Sigmoid colon (tissue), 7 donors: ENCODE measurements around the gene CUX1. TPM values are rescaled to one million over a fixed set of nuclear protein-coding genes. Genes with fewer than 3 reads are reported as not detected.
"Not testable (repeated sequence)": the region's sequence is repeated elsewhere in the genome, so short reads cannot be mapped to it uniquely, and the experiment has no call there.

ENCODE experiments used
- DNase-seq: peaks from one replicate; pipeline ENCODE4 v3.0.0-alpha.2; 2019
- H3K27ac ChIP-seq, 4 donors: fragments of 200-600 bp; sonication (generic); one replicate each; pipeline ENCODE4 v1.5.1; 2016 to 2019; ENCODE audit warnings: mild to moderate bottlenecking in 1 of 4
- H3K27me3 ChIP-seq, 3 donors: fragments of 200-600 bp; sonication (generic); one replicate each; pipeline ENCODE4 v1.5.1; 2019; ENCODE audit warnings: mild to moderate bottlenecking in 1 of 3
- H3K36me3 ChIP-seq, 4 donors: fragments of 200-600 bp; sonication (generic); one replicate each; pipeline ENCODE4 v1.5.1; 2016 to 2019
- H3K4me1 ChIP-seq, 4 donors: fragments of 200-600 bp; sonication (generic); one replicate each; pipeline ENCODE4 v1.5.1; 2017 to 2019
- H3K4me3 ChIP-seq, 4 donors: fragments of 200-600 bp; sonication (generic); one replicate each; pipeline ENCODE4 v1.5.1; 2017 to 2019; ENCODE audit warnings: mild to moderate bottlenecking in 2 of 4, moderate library complexity in 1 of 4
- H3K9me3 ChIP-seq, 4 donors: fragments of 200-600 bp in 3 of 4; sonication (generic) in 3 of 4; one replicate each; pipeline versions ENCODE4 v1.5.1 to v1.6.1; 2013 to 2019
- CTCF ChIP-seq, 4 experiments: fragments of 450-650 bp in 3 of 4; fragments of 200-600 bp in 1 of 4; IDR thresholded peaks; one replicate each; pipeline ENCODE4 v1.5.1; 2016 to 2019; ENCODE audit warnings: antibody characterized with exemption in 4 of 4, mild to moderate bottlenecking in 3 of 4, moderate library complexity in 2 of 4
- EP300 ChIP-seq, 4 donors: sonication (generic); formaldehyde crosslinking; IDR thresholded peaks; one replicate each; pipeline ENCODE4 v1.6.1; 2017; ENCODE audit warnings: antibody characterized with exemption in 4 of 4
- POLR2A ChIP-seq, 2 donors: fragments of 450-650 bp; IDR thresholded peaks; one replicate each; pipeline ENCODE4 v1.6.1; 2016; ENCODE audit warnings: antibody characterized with exemption in 2 of 2, mild to moderate bottlenecking in 2 of 2, moderate library complexity in 2 of 2
- POLR2AphosphoS5 ChIP-seq, 4 donors: sonication (generic); formaldehyde crosslinking; IDR thresholded peaks; one replicate each; pipeline ENCODE4 v1.6.1; 2017; ENCODE audit warnings: antibody characterized with exemption in 4 of 4
- WGBS, 2 donors: extraction: QIAGEN DNeasy Blood & Tissue Kit; methylation state at CpG; one replicate each; pipeline ENCODE4 v1.1.7; 2013; 5-methylcytosine and 5-hydroxymethylcytosine counted together
- intact Hi-C: fragments of 100-400 bp; cut with DNase I; formaldehyde crosslinking; loops from one replicate; pipeline ENCODE4 v1.15.1; 2023
- polyA plus RNA-seq, 3 donors: library from polyadenylated mRNA; stranded (reverse); fragments of 200-250 nt; gene quantifications; one replicate each; pipeline ENCODE4 v1.2.3, GENCODE V29; 2013
- total RNA-seq, 4 donors: library from RNA; depleted of rRNA; stranded (reverse); fragments of >200 nt; gene quantifications; one replicate each; pipeline ENCODE4 v1.1.0, GENCODE V29; 2016
- donor health status: healthy with polysubstance abuse.
- donor health status: Bipolar disorder and iron deficiency.
- donor health status: healthy.

Gene CUX1
- total and polyA plus RNA-seq, 7 donors, result 46.7 to 127 (median 49.9) TPM

- H3K27ac ChIP-seq, result peak overlapping the region in 3 of 4 donors; percentile 61 to 77 (median 67)
- peak in 3 of 4 donors; percentile 26 to 63 (median 61) for TF ChIP-seq POLR2AphosphoS5 (IDR thresholded peaks at IDR 0.05)
- no peak for TF ChIP-seq POLR2A (IDR thresholded peaks at IDR 0.05)
- TF ChIP-seq EP300 (IDR thresholded peaks at IDR 0.05), result peak in 2 of 4 donors; percentile 26 to 45
- H3K27me3 ChIP-seq, result no peaks in the 10 kb centered on the region
- no peaks in the 10 kb centered on the region for H3K9me3 ChIP-seq
- no peak overlapping the region for H3K4me3 ChIP-seq
- H3K4me1 ChIP-seq, result peaks cover 0 to 12% (median 8%) of the 10 kb centered on the region in 4 donors
- intact Hi-C loops, result no loop called here
- WGBS, 2 donors, result 84 to 91% methylated on average over 24 of the region's 24 CpGs
- peaks cover 6 to 61% (median 18%) of the 10 kb centered on the region in 4 donors for H3K36me3 ChIP-seq
- DNase-seq, result peak; percentile 88
Measured at GRCh38 chr7:102175423-102176170, 358.2 kb downstream of the CUX1 start.

DNA sequence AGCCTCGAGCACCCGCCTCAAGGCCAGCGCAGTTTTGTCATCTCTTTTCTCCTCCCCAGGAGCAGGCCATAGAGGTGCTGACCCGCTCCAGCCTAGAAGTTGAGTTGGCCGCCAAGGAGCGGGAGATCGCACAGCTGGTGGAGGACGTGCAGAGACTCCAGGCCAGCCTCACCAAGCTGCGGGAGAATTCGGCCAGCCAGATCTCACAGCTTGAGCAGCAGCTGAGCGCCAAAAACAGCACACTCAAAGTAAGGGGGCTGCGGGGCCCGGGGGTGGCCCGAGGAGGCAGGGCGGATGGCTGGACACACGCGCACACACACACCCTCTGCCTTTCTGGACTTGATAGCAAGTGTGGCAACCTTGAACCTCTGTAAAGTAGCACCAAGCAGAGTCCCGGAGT, 361.0 kb downstream of the CUX1 start:
- TF ChIP-seq CTCF (IDR thresholded peaks at IDR 0.05) (no peak), POLR2A (IDR thresholded peaks at IDR 0.05) (no peak), EP300 (IDR thresholded peaks at IDR 0.05) (no peak), POLR2AphosphoS5 (IDR thresholded peaks at IDR 0.05) (no peak)
- Histone ChIP-seq H3K4me3 (no peak overlapping the region), H3K27me3 (no peaks in the 10 kb centered on the region), H3K9me3 (no peaks in the 10 kb centered on the region), H3K4me1 (peaks cover 0 to 12% (median 8%) of the 10 kb centered on the region in 4 donors), H3K27ac (no peak overlapping the region), H3K36me3 (peaks cover 6 to 50% (median 15%) of the 10 kb centered on the region in 4 donors)
- DNase-seq, result no peak
- intact Hi-C loops, result no loop called here
- 91 to 94% methylated on average over 18 of the region's 18 CpGs for WGBS, 2 donors

GRCh38 chr7:102180727-102181126, 363.3 kb downstream of the CUX1 start:
- peaks cover 0 to 6% (median 6%) of the 10 kb centered on the region in 4 donors for H3K4me1 ChIP-seq
- no peak overlapping the region for H3K4me3 ChIP-seq
- H3K27ac ChIP-seq, result no peak overlapping the region
- peaks cover 6 to 68% (median 23%) of the 10 kb centered on the region in 4 donors for H3K36me3 ChIP-seq
- intact Hi-C loops, result no loop called here
- DNase-seq, result no peak
- 92 to 94% methylated on average over 10 of the region's 10 CpGs for WGBS, 2 donors
- H3K27me3 ChIP-seq, result no peaks in the 10 kb centered on the region
- H3K9me3 ChIP-seq, result no peaks in the 10 kb centered on the region
- TF ChIP-seq POLR2A (IDR thresholded peaks at IDR 0.05) (no peak), POLR2AphosphoS5 (IDR thresholded peaks at IDR 0.05) (no peak), CTCF (IDR thresholded peaks at IDR 0.05) (no peak)

- H3K4me1 ChIP-seq, result no peaks in the 10 kb centered on the region
- H3K36me3 ChIP-seq, result peaks cover 6 to 75% (median 25%) of the 10 kb centered on the region in 4 donors
- WGBS, 2 donors, result 92 to 98% methylated on average over 8 of the region's 8 CpGs
- H3K4me3 ChIP-seq, result no peak overlapping the region
- DNase-seq, result no peak
- H3K27me3 ChIP-seq, result no peaks in the 10 kb centered on the region
- H3K9me3 ChIP-seq, result no peaks in the 10 kb centered on the region
- TF ChIP-seq EP300 (IDR thresholded peaks at IDR 0.05) (no peak), POLR2A (IDR thresholded peaks at IDR 0.05) (no peak), CTCF (IDR thresholded peaks at IDR 0.05) (no peak), POLR2AphosphoS5 (IDR thresholded peaks at IDR 0.05) (no peak)
- intact Hi-C loops, result no loop called here
- no peak overlapping the region for H3K27ac ChIP-seq
Measured at GRCh38 chr7:102181517-102181916, 364.1 kb downstream of the CUX1 start.

DNA sequence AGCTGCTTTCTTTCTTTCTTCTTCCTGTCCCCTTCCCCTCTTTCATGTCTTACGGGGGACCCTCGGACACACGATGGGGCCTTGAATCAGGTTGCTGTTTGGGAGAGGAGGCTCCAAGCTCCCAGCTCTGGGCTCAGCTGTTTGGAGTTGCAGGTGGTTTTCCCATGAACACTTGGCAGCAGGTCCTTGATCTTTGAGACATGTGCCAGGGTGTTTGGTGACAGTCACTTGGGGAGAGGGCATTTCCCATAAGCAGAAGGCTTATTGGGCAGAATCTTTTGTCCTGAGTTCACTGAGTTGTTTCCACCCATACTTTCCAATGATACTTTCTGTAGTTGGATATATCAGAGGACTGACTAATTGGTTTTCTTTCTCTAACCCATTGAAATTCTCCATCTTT, 364.6 kb downstream of the CUX1 start:
- no peaks in the 10 kb centered on the region for H3K27me3 ChIP-seq

DNA sequence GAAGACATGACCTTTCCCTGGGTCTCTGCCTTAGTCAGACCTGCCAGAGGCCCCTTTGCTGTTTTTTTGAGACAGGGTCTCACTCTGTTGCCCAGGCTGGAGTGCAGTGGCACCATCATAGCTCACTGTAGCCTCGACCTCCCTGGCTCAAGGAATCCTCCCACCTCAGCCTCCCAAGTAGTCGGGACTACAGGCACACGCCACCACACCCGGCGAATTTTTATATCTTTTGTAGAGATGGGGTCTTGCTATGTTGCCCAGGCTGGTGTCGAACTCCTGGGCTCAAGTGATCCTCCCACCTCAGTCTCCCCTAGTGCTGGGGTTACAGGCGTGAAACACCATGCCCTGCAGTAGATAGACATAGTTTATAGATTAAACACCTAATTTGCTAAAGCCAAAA, 366.4 kb downstream of the CUX1 start:
- H3K4me3 ChIP-seq, H3K9me3 ChIP-seq: not testable (repeated sequence)
- WGBS, 2 donors, result 94 to 95% methylated on average over 7 of the region's 7 CpGs

More for the DNA sequence above, 364.6 kb downstream of the CUX1 start:
- Histone ChIP-seq H3K4me1 (no peaks in the 10 kb centered on the region), H3K36me3 (peaks cover 6 to 80% (median 25%) of the 10 kb centered on the region in 4 donors), H3K9me3 (no peaks in the 10 kb centered on the region), H3K4me3 (no peak overlapping the region), H3K27ac (no peak overlapping the region)
- WGBS, 2 donors, result 78 to 94% methylated on average over 3 of the region's 3 CpGs
- TF ChIP-seq CTCF (IDR thresholded peaks at IDR 0.05) (no peak), EP300 (IDR thresholded peaks at IDR 0.05) (no peak), POLR2A (IDR thresholded peaks at IDR 0.05) (no peak), POLR2AphosphoS5 (IDR thresholded peaks at IDR 0.05) (no peak)
- intact Hi-C loops, result no loop called here
- DNase-seq, result no peak

More for the DNA sequence above, 366.4 kb downstream of the CUX1 start:
- peaks cover 1 to 77% (median 20%) of the 10 kb centered on the region in 4 donors for H3K36me3 ChIP-seq
- H3K27ac ChIP-seq, DNase-seq, intact Hi-C loops, H3K4me1 ChIP-seq, H3K27me3 ChIP-seq: not testable (repeated sequence)
